ENCODE data around the gene MAGEF1. TPM values are rescaled to one million over a fixed set of nuclear protein-coding genes. Genes with fewer than 3 reads are reported as not detected.

MAGEF1 gene
- total RNA-seq, 1 donor from 2014 or later, result 16.0 TPM

GRCh38 chr3:184660931-184661330 lies 50.9 kb downstream of the MAGEF1 start:
- no peaks in the 10 kb centered on the region for H3K9me3 Mint-ChIP-seq

More at GRCh38 chr3:184660931-184661330, 50.9 kb downstream of the MAGEF1 start:
- H3K27ac Mint-ChIP-seq, result no peak overlapping the region
- H3K27me3 Mint-ChIP-seq (ENCODE audit: low read depth), result no peaks in the 10 kb centered on the region
- H3K4me3 Mint-ChIP-seq (ENCODE audit: low read depth), result no peak overlapping the region
- no peaks in the 10 kb centered on the region for H3K36me3 Mint-ChIP-seq (ENCODE audit: low read depth)
- DNase-seq (ENCODE audit: low spot score), result no peak
- intact Hi-C loops (cut with micrococcal nuclease), result no loop called here
- H3K4me1 Mint-ChIP-seq (ENCODE audit: low read depth), result peaks cover 11% of the 10 kb centered on the region

Other genes starting within 250 kb of the MAGEF1 start
- gene EPHB3, start 150.3 kb downstream of the MAGEF1 start, total RNA-seq, result not detected in 2 replicates
- 36.6 and 40.1 TPM in 2 replicates for gene VPS8, start 100.1 kb upstream of the MAGEF1 start, total RNA-seq